Choroid plexus epithelial cell (primary cell): ENCODE measurements around the gene ZC3H7B.

ENCODE experiments used
- DNase-seq: peaks from one replicate; pipeline ENCODE4 v3.0.0-alpha.2; 2010; ENCODE audit warnings: low read depth
- H3K4me3 ChIP-seq: 2 replicates; pipeline ENCODE4 v1.5.1; 2011; ENCODE audit warnings: low read depth, mild to moderate bottlenecking, control low read depth, low read length, moderate library complexity
- CTCF ChIP-seq: conservative IDR thresholded peaks from 2 replicates; pipeline ENCODE4 v1.5.1; 2011; ENCODE audit warnings: low read depth, mild to moderate bottlenecking, control low read depth, inconsistent platforms, low read length, moderate library complexity

ZC3H7B gene

GRCh38 chr22:41354979-41355378, 53.7 kb downstream of the ZC3H7B start:
- H3K4me3 ChIP-seq: no peak overlapping the region
- TF ChIP-seq CTCF: no peak
- DNase-seq: no peak

GRCh38 chr22:41355895-41356294, 54.6 kb downstream of the ZC3H7B start:
- H3K4me3 ChIP-seq: no peak overlapping the region
- TF ChIP-seq CTCF: no peak
- DNase-seq: no peak

- TF ChIP-seq CTCF: no peak
- no peak for DNase-seq
- H3K4me3 ChIP-seq: no peak overlapping the region
These were observed 55.2 kb downstream of the ZC3H7B start for GRCh38 chr22:41356430-41357028.

GRCh38 chr22:41357191-41357590, 55.9 kb downstream of the ZC3H7B start:
- no peak for TF ChIP-seq CTCF
- DNase-seq: no peak
- no peak overlapping the region for H3K4me3 ChIP-seq

GRCh38 chr22:41358927-41359326, 57.6 kb downstream of the ZC3H7B start:
- TF ChIP-seq CTCF: no peak
- DNase-seq: no peak
- H3K4me3 ChIP-seq: no peak overlapping the region

- H3K4me3 ChIP-seq: no peak overlapping the region
- no peak for DNase-seq
- TF ChIP-seq CTCF: no peak
These were observed 58.1 kb downstream of the ZC3H7B start for GRCh38 chr22:41359376-41359775.

- H3K4me3 ChIP-seq: no peak overlapping the region
- no peak for DNase-seq
- TF ChIP-seq CTCF: no peak
These were observed 58.8 kb downstream of the ZC3H7B start for GRCh38 chr22:41360126-41360525.
